ENCODE data around the gene LIMS1.
"Not testable (repeated sequence)": the region's sequence is repeated elsewhere in the genome, so short reads cannot be mapped to it uniquely, and the experiment has no call there.

GRCh38 chr2:108512431-108512830, 21.8 kb upstream of the LIMS1 start:
- not testable (repeated sequence) for TF ChIP-seq CTCF, POLR2A (IDR thresholded peaks at IDR 0.05)

Measured in stomach (tissue), 4 donors.